Parathyroid adenoma (tissue), 2 donors: ENCODE data around the gene MAP3K8.

ENCODE experiments used
- H2AFZ ChIP-seq: fragments of 300-600 bp; sonication (generic); one replicate; pipeline ENCODE4 v1.7.0; 2017; ENCODE audit warnings: antibody characterized with exemption, mild to moderate bottlenecking
- H3K27ac ChIP-seq: fragments of 300-600 bp; sonication (generic); one replicate; pipeline ENCODE4 v1.7.0; 2017
- H3K27me3 ChIP-seq: fragments of 300-600 bp; sonication (generic); one replicate; pipeline ENCODE4 v1.7.0; 2017; ENCODE audit warnings: low read length; ENCODE audit not compliant: control insufficient read depth, insufficient read depth
- H3K36me3 ChIP-seq: fragments of 300-600 bp; sonication (generic); one replicate; pipeline ENCODE4 v1.7.0; 2017; ENCODE audit warnings: low read length; ENCODE audit not compliant: control insufficient read depth, insufficient read depth
- H3K4me1 ChIP-seq: fragments of 300-600 bp; sonication (generic); one replicate; pipeline ENCODE4 v1.7.0; 2017; ENCODE audit warnings: control low read depth
- H3K4me2 ChIP-seq: fragments of 300-600 bp; sonication (generic); one replicate; pipeline ENCODE4 v1.7.0; 2017; ENCODE audit warnings: low read length
- H3K4me3 ChIP-seq: fragments of 300-600 bp; sonication (generic); one replicate; pipeline ENCODE4 v1.7.0; 2017; ENCODE audit warnings: low read depth, low read length
- H3K79me2 ChIP-seq: fragments of 300-600 bp; sonication (generic); one replicate; pipeline ENCODE4 v1.7.0; 2017; ENCODE audit warnings: control low read depth
- H3K9ac ChIP-seq: fragments of 300-600 bp; sonication (generic); one replicate; pipeline ENCODE4 v1.7.0; 2017; ENCODE audit warnings: mild to moderate bottlenecking
- H3K9me3 ChIP-seq: fragments of 300-600 bp; sonication (generic); one replicate; pipeline ENCODE4 v1.7.0; 2017; ENCODE audit warnings: low read length; ENCODE audit not compliant: control insufficient read depth
- TF ChIP-seq, protein P1 (sequence below): fragments of 300-600 bp; sonication (generic); IDR thresholded peaks from one replicate; pipeline ENCODE4 v1.7.0; 2017; ENCODE audit warnings: antibody characterized with exemption, mild to moderate bottlenecking
- donor health status: primary hyperparathyroidism.

The MAP3K8 gene

DNA sequence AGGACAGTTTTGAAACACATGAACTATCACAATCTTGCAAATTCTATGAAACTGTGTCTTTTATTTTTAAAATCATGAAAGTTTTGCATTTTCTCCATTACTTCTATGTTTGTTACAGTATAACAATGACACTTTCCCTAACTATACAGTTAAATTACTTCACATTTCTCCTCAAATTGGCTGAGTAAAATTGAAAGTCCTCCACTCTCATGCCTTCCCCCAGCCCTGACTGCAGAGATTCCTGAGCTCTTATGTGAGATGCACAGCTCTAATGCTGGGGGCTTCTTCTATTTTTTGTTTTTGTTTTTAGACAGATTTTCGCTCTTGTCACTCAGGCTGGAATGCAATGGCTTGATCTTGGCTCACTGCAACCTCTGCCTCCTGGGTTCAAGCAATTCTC is 22.7 kb upstream of the MAP3K8 start:
- Histone ChIP-seq H2AFZ (no peak overlapping the region), H3K27ac (no peak overlapping the region), H3K36me3 (no peaks in the 10 kb centered on the region), H3K79me2 (no peaks in the 10 kb centered on the region), H3K9me3 (no peaks in the 10 kb centered on the region), H3K27me3 (no peaks in the 10 kb centered on the region), H3K4me2 (no peak overlapping the region), H3K4me3 (no peak overlapping the region), H3K9ac (no peak overlapping the region), H3K4me1 (no peaks in the 10 kb centered on the region)
- TF ChIP-seq, protein P1, sequence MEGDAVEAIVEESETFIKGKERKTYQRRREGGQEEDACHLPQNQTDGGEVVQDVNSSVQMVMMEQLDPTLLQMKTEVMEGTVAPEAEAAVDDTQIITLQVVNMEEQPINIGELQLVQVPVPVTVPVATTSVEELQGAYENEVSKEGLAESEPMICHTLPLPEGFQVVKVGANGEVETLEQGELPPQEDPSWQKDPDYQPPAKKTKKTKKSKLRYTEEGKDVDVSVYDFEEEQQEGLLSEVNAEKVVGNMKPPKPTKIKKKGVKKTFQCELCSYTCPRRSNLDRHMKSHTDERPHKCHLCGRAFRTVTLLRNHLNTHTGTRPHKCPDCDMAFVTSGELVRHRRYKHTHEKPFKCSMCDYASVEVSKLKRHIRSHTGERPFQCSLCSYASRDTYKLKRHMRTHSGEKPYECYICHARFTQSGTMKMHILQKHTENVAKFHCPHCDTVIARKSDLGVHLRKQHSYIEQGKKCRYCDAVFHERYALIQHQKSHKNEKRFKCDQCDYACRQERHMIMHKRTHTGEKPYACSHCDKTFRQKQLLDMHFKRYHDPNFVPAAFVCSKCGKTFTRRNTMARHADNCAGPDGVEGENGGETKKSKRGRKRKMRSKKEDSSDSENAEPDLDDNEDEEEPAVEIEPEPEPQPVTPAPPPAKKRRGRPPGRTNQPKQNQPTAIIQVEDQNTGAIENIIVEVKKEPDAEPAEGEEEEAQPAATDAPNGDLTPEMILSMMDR = no peak

DNA sequence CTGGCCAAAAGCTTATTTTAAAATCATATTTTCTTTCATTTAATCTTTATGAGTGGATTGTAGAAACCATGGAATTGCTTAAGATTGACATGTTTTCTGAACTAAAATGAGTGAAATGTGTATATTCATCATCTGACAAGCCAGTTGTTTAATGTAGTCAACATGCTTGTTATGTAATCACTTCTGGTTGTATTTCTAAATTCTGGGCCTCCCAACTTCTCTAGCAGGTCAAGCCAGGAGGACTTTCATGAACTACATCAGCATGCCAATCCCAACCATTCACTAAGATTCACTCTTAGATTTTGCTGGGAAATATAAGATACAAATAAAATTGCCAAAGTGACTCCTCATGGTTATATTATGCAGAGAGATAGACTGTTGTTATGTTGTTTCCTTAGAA is 21.1 kb upstream of the MAP3K8 start:
- Histone ChIP-seq H3K79me2 (no peaks in the 10 kb centered on the region), H3K27me3 (no peaks in the 10 kb centered on the region), H3K4me2 (no peak overlapping the region), H3K9ac (no peak overlapping the region), H3K9me3 (no peaks in the 10 kb centered on the region), H3K36me3 (no peaks in the 10 kb centered on the region), H3K4me3 (no peak overlapping the region), H2AFZ (no peak overlapping the region), H3K27ac (no peak overlapping the region), H3K4me1 (no peaks in the 10 kb centered on the region)
- TF ChIP-seq, protein P1 = no peak

DNA sequence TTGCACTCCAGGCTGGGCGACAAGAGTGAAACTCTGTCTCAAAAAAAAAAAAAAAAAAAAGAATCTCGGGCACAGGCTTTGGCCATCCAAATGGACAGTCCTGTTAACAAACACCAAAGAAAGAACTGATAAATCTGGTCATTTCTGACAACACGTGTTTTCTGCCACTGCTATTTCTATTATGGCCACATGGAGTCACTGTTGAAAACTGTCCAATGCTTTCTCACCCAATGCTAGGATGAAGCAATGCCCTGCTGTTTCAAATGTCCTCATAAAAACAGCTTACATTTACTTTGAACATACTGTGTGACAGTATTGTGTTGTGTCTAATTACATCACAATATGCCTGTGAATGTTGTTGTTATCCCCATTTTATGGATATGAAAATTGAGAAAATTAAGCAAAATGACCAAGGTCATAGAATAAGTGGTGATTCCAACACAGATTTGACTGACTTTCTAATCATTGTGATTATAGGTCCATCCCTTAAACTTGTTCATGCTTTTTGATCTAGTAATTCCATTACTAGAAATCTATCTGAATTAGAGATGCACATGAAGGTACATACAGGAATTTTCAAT is 19.9 kb upstream of the MAP3K8 start:
- Histone ChIP-seq H3K27me3 (no peaks in the 10 kb centered on the region), H3K4me3 (peak overlapping the region; percentile 1), H3K4me1 (no peaks in the 10 kb centered on the region), H2AFZ (no peak overlapping the region), H3K27ac (no peak overlapping the region), H3K36me3 (no peaks in the 10 kb centered on the region), H3K9ac (no peak overlapping the region), H3K9me3 (no peaks in the 10 kb centered on the region), H3K4me2 (no peak overlapping the region), H3K79me2 (no peaks in the 10 kb centered on the region)
- TF ChIP-seq, protein P1 = peak; percentile 89

DNA sequence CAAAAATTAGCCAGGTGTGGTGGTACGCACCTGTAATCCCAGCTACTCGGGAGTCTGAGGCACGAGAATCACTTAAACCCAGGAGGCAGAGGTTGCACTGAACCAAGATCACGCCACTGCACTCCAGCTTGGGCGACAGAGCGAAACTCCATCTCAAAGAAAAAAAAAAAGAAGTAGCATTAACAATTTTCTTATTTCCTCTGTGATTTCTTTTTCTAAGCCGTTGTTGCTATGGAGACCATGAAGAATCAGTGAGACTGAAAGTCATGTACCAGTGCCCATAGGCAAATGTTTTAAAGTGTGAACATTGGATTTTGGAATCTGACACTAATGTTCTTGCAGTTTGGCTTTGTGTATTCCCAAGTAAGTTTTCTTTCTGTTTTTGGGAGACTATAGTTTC is 18.4 kb upstream of the MAP3K8 start:
- no peaks in the 10 kb centered on the region for H3K4me1 ChIP-seq
- H3K27ac ChIP-seq = no peak overlapping the region
- no peak overlapping the region for H3K9ac ChIP-seq
- no peaks in the 10 kb centered on the region for H3K9me3 ChIP-seq
- no peak overlapping the region for H2AFZ ChIP-seq
- H3K4me2 ChIP-seq = no peak overlapping the region
- TF ChIP-seq, protein P1 = no peak
- H3K27me3 ChIP-seq = no peaks in the 10 kb centered on the region
- no peaks in the 10 kb centered on the region for H3K36me3 ChIP-seq
- no peaks in the 10 kb centered on the region for H3K79me2 ChIP-seq
- no peak overlapping the region for H3K4me3 ChIP-seq

DNA sequence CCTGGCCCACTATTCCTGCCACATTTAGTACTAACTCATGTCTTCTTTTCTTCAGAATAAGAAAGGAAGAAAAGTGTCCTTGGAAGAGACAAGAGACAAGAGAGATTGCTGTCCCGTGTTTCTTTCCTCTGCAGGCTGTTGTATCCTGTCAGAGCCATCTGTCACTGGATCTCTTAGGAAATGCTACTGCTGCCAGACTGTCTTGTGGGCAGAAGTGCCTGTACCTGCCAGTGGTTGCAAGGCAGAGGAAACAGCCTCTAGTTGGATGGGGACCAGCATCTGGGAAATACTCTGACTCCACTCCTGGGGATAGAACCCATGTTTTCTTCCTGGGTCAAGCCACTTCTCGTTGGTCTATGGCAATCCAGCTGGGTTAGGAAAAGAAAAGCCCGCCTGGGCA is 16.7 kb upstream of the MAP3K8 start:
- no peaks in the 10 kb centered on the region for H3K36me3 ChIP-seq
- no peak overlapping the region for H3K27ac ChIP-seq

More for the DNA sequence above, 16.7 kb upstream of the MAP3K8 start:
- no peak overlapping the region for H3K9ac ChIP-seq
- no peak overlapping the region for H3K4me2 ChIP-seq
- TF ChIP-seq, protein P1 = no peak
- H3K4me3 ChIP-seq = no peak overlapping the region
- H3K4me1 ChIP-seq = no peaks in the 10 kb centered on the region
- no peaks in the 10 kb centered on the region for H3K79me2 ChIP-seq
- H3K9me3 ChIP-seq = no peaks in the 10 kb centered on the region
- H2AFZ ChIP-seq = no peak overlapping the region
- no peaks in the 10 kb centered on the region for H3K27me3 ChIP-seq
